CD14-positive monocyte (primary cell): ENCODE results near the gene SLC25A1. TPM values are rescaled to one million over a fixed set of nuclear protein-coding genes. Genes with fewer than 3 reads are reported as not detected.

ENCODE experiments used
- DNase-seq, 3 donors: peaks; one replicate each; pipeline ENCODE4 v3.0.0-alpha.2; 2011 to 2022
- H2AFZ ChIP-seq: 2 replicates; pipeline ENCODE4 v1.6.0; 2012; ENCODE audit warnings: mild to moderate bottlenecking, low read depth, low read length, inconsistent platforms; ENCODE audit not compliant: insufficient read depth, poor library complexity, severe bottlenecking
- H3K27ac ChIP-seq, 2 donors: 1 replicate in 1 of 2; 2 replicates in 1 of 2; pipeline ENCODE4 v1.5.1; 2012 to 2013; ENCODE audit warnings: low read length in 2 of 2, control low read depth in 1 of 2, inconsistent platforms in 1 of 2, low read depth in 1 of 2, mild to moderate bottlenecking in 1 of 2
- H3K27me3 ChIP-seq, 2 donors: one replicate each; pipeline versions ENCODE4 v1.6.0 to v1.6.1; 2011 to 2013; ENCODE audit warnings: low read length in 2 of 2; ENCODE audit not compliant: control insufficient read depth in 2 of 2, insufficient read depth in 2 of 2
- H3K36me3 ChIP-seq, 2 donors: replicated peaks in 1 of 2; 1 replicate in 1 of 2; 2 replicates in 1 of 2; pipeline versions ENCODE4 v1.5.1 to v1.6.1; 2012 to 2013; ENCODE audit warnings: low read length in 2 of 2, control low read depth in 1 of 2, inconsistent platforms in 1 of 2, mild to moderate bottlenecking in 1 of 2; ENCODE audit not compliant: insufficient read depth in 2 of 2, control insufficient read depth in 1 of 2
- H3K4me1 ChIP-seq, 2 donors: 1 replicate in 1 of 2; 2 replicates in 1 of 2; pipeline versions ENCODE4 v1.5.1 to v1.6.1; 2012 to 2013; ENCODE audit warnings: low read length in 2 of 2, control low read depth in 1 of 2, inconsistent platforms in 1 of 2, mild to moderate bottlenecking in 1 of 2, moderate library complexity in 1 of 2; ENCODE audit not compliant: insufficient read depth in 2 of 2, control insufficient read depth in 1 of 2
- H3K4me2 ChIP-seq: replicated peaks from 2 replicates; pipeline ENCODE3; 2012; ENCODE audit warnings: low read length, moderate library complexity, mild to moderate bottlenecking; ENCODE audit not compliant: poor library complexity, severe bottlenecking; ENCODE audit errors: extremely low read depth
- H3K4me3 ChIP-seq, 3 experiments: fragments of 200-600 bp in 1 of 3; sonication (generic) in 1 of 3; replicated peaks in 1 of 3; 1 replicate in 2 of 3; 2 replicates in 1 of 3; pipeline ENCODE4 v1.5.1; 2011 to 2013; ENCODE audit warnings: low read length in 3 of 3, mild to moderate bottlenecking in 3 of 3, control low read depth in 2 of 3, low read depth in 2 of 3, inconsistent platforms in 1 of 3, moderate library complexity in 1 of 3
- H3K79me2 ChIP-seq: 2 replicates; pipeline ENCODE4 v1.6.0; 2012; ENCODE audit warnings: mild to moderate bottlenecking, control low read depth, inconsistent platforms, low read length, moderate library complexity; ENCODE audit not compliant: insufficient read depth
- H3K9ac ChIP-seq: 2 replicates; pipeline ENCODE4 v1.6.0; 2017; ENCODE audit warnings: low read length, mild to moderate bottlenecking; ENCODE audit not compliant: insufficient read depth, poor library complexity, severe bottlenecking
- H3K9me3 ChIP-seq, 2 donors: replicated peaks in 1 of 2; 1 replicate in 1 of 2; 2 replicates in 1 of 2; pipeline versions ENCODE4 v1.5.1 to v1.6.1; 2012 to 2013; ENCODE audit warnings: low read length in 2 of 2, control low read depth in 1 of 2; ENCODE audit not compliant: control insufficient read depth in 1 of 2, insufficient read depth in 1 of 2
- H4K20me1 ChIP-seq: 2 replicates; pipeline ENCODE4 v1.6.0; 2012; ENCODE audit warnings: mild to moderate bottlenecking, low read length, control low read depth, moderate library complexity; ENCODE audit not compliant: insufficient read depth
- H3K27ac Mint-ChIP-seq, 7 donors: one replicate each; pipeline ENCODE4 v1.8.0; 2020; ENCODE audit warnings: mild to moderate bottlenecking in 7 of 7, mixed read lengths in 7 of 7, moderate library complexity in 6 of 7, inconsistent platforms in 2 of 7
- H3K27me3 Mint-ChIP-seq, 3 donors: one replicate each; pipeline ENCODE4 v1.8.0; 2021 to 2022; ENCODE audit warnings: low read depth in 3 of 3, mild to moderate bottlenecking in 3 of 3, mixed read lengths in 3 of 3, moderate library complexity in 3 of 3, inconsistent platforms in 1 of 3
- H3K36me3 Mint-ChIP-seq, 2 donors: one replicate each; pipeline ENCODE4 v1.8.0; 2020; ENCODE audit warnings: mixed read lengths in 2 of 2, inconsistent platforms in 1 of 2, mild to moderate bottlenecking in 1 of 2
- H3K4me1 Mint-ChIP-seq: one replicate; pipeline ENCODE4 v1.8.0; 2020; ENCODE audit warnings: mild to moderate bottlenecking, mixed read lengths
- H3K4me3 Mint-ChIP-seq, 2 donors: one replicate each; pipeline ENCODE4 v1.8.0; 2020; ENCODE audit warnings: mild to moderate bottlenecking in 2 of 2, mixed read lengths in 2 of 2, moderate library complexity in 1 of 2
- H3K9me3 Mint-ChIP-seq, 7 donors: one replicate each; pipeline ENCODE4 v1.8.0; 2020 to 2022; ENCODE audit warnings: mixed read lengths in 7 of 7, mild to moderate bottlenecking in 6 of 7, moderate library complexity in 6 of 7, inconsistent platforms in 2 of 7
- CTCF ChIP-seq: fragments of 200-600 bp; IDR thresholded peaks from one replicate; pipeline ENCODE4 v1.8.0; 2022; ENCODE audit warnings: antibody characterized with exemption, mild to moderate bottlenecking
- WGBS: methylation state at CpG from one replicate; pipeline ENCODE4 v1.1.5; 2013; ENCODE audit warnings: missing lambda C conversion rate; ENCODE audit not compliant: insufficient coverage; 5-methylcytosine and 5-hydroxymethylcytosine counted together
- intact Hi-C, 2 donors: fragments of 100-400 bp; cut with micrococcal nuclease; formaldehyde crosslinking; loops; one replicate each; pipeline versions ENCODE4 v1.15.0 to v1.15.1; 2023
- polyA plus RNA-seq, 3 donors: library from polyadenylated mRNA; depleted of rRNA in 1 of 3; unstranded in 2 of 3; stranded (reverse) in 1 of 3; fragments of 300-500 nt in 2 of 3; fragments of >200 nt in 1 of 3; fragmentation: Illumina TruSeq in 2 of 3; gene quantifications; 1 replicate in 2 of 3; 2 replicates in 1 of 3; pipeline ENCODE4 v1.2.3, GENCODE V29; 2012 to 2021

SLC25A1 gene
- polyA plus RNA-seq, 3 donors, result 15.2 to 37.4 (median 35.1) TPM

GRCh38 chr22:19174106-19175025 is 4.2 kb downstream of the SLC25A1 start:
- 33% methylated on average over 13 of the region's 14 CpGs for WGBS
- Mint-ChIP-seq H3K4me3 (no peak overlapping the region), H3K27me3 (peaks cover 17 to 19% (median 18%) of the 10 kb centered on the region in 3 donors), H3K9me3 (peaks cover 0 to 4% (median 0%) of the 10 kb centered on the region in 7 donors), H3K4me1 (peaks cover 50% of the 10 kb centered on the region), H3K27ac (peak overlapping the region in 5 of 7 donors; percentile 26 to 90 (median 71)), H3K36me3 (no peaks in the 10 kb centered on the region)
- peak; percentile 40 to 56 (median 43) for DNase-seq
- no peak overlapping the region for H3K9ac ChIP-seq
- peak overlapping the region in 1 of 3 experiments; percentile 37 for H3K4me3 ChIP-seq
- no peaks in the 10 kb centered on the region for H3K36me3 ChIP-seq
- peaks cover 24% of the 10 kb centered on the region for H3K79me2 ChIP-seq
- peaks cover 57 to 71% of the 10 kb centered on the region in 2 donors for H3K4me1 ChIP-seq
- TF ChIP-seq CTCF, result no peak
- peak overlapping the region; percentile 36 for H2AFZ ChIP-seq
- no peaks in the 10 kb centered on the region for H3K9me3 ChIP-seq
- intact Hi-C loops, result loop anchor here in 1 of 2 donors (5.0 kb wide), 1 partner anchor 118 kb away; the partner anchor contains the start of gene CLTCL1
- peaks cover 10 to 17% of the 10 kb centered on the region in 2 donors for H3K27me3 ChIP-seq
- H4K20me1 ChIP-seq, result peaks cover 14% of the 10 kb centered on the region
- H3K4me2 ChIP-seq, result peak overlapping the region; percentile 35
- peak overlapping the region; percentile 40 to 64 for H3K27ac ChIP-seq
